Endothelial cell of umbilical vein (primary cell): ENCODE data around the gene TMPRSS3.

Source experiments
- CTCF ChIP-seq, 2 donors: IDR thresholded peaks; 1 replicate in 1 of 2; 2 replicates in 1 of 2; pipeline ENCODE4 v1.5.1; 2011; ENCODE audit warnings: low read length in 2 of 2, mild to moderate bottlenecking in 2 of 2, moderate library complexity in 2 of 2, control low read depth in 1 of 2, inconsistent platforms in 1 of 2, low read depth in 1 of 2; ENCODE audit not compliant: insufficient read depth in 1 of 2; ENCODE audit errors: extremely low read depth in 1 of 2
- JUN ChIP-seq: IDR thresholded peaks from 2 replicates; pipeline ENCODE4 v1.6.1; 2011; ENCODE audit warnings: borderline replicate concordance, low read depth; ENCODE audit not compliant: insufficient read length, insufficient read depth
- MAX ChIP-seq: IDR thresholded peaks from 2 replicates; pipeline ENCODE4 v1.6.1; 2011; ENCODE audit not compliant: insufficient read depth, insufficient read length

GRCh38 chr21:42414928-42415769 lies 19.3 kb upstream of the TMPRSS3 start:
- no peak for TF ChIP-seq JUN
- no peak for TF ChIP-seq MAX
- no peak for TF ChIP-seq CTCF (IDR thresholded peaks at IDR 0.05; ENCODE audit: extremely low read depth in 1 of 2, insufficient read depth in 1 of 2, low read depth in 1 of 2, low read length in 2 of 2)
